ENCODE results near the gene FSD1L.
"Not testable (repeated sequence)": the region's sequence is repeated elsewhere in the genome, so short reads cannot be mapped to it uniquely, and the experiment has no call there.

Gene FSD1L

DNA sequence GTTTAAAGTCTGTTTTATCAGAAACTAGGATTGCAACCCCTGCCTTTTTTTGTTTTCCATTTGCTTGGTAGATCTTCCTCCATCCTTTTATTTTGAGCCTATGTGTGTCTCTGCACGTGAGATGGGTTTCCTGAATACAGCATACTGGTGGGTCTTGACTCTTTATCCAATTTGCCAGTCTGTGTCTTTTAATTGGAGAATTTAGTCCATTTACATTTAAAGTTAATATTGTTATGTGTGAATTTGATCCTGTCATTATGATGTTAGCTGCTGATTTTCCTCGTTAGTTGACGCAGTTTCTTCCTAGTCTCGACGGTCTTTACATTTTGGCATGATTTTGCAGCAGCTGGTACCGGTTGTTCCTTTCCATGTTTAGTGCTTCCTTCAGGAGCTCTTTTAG, 132.1 kb downstream of the FSD1L start:
- DNase-seq = not testable (repeated sequence)

DNA sequence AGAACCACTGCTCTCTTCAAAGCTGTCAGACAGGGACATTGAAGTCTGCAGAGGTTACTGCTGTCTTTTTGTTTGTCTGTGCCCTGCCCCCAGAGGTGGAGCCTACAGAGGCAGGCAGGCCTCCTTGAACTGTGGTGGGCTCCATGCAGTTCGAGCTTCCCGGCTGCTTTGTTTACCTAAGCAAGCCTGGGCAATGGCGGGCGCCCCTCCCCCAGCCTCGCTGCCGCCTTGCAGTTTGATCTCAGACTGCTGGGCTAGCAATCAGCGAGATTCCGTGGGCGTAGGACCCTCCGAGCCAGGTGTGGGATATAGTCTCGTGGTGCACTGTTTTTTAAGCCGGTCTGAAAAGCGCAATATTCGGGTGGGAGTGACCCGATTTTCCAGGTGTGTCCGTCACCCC, 133.7 kb downstream of the FSD1L start:
- not testable (repeated sequence) for DNase-seq

DNA sequence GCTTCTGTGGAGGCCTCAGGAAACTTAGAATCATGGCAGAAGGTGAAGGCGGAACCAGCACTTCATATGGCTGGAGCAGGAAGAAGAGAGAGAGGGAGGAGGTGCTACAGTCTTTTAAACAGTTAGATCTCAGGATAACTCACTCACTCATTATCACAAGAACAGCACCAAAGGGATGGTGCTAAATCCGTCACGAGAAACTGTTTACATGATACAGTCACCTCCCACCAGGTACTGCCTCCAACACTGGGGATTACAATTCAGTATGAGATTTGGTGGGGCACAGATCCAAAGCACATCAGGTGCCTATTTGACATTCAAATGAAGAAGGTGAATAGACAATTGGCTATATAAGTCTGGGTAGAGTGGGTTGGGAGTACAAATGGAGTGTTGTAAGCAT, 145.3 kb downstream of the FSD1L start:
- DNase-seq = no peak

Data from NCI-H187 treated with DMSO at 0.1 percent for 48 hours (cell line).